GM12878 (cell line): ENCODE data around the gene AXL. TPM values are rescaled to one million over a fixed set of nuclear protein-coding genes. Genes with fewer than 3 reads are reported as not detected.

Experiments used
- BMI1 ChIP-seq: fragments of 450-650 bp; IDR thresholded peaks from 2 replicates; pipeline ENCODE4 v1.6.1; 2016; ENCODE audit warnings: mild to moderate bottlenecking, moderate library complexity, borderline replicate concordance
- E2F8 ChIP-seq: fragments of 450-650 bp; IDR thresholded peaks from 2 replicates; pipeline ENCODE4 v1.6.1; 2018; ENCODE audit warnings: mild to moderate bottlenecking, low read depth, moderate library complexity; ENCODE audit not compliant: partially characterized antibody
- NR2C1 ChIP-seq: fragments of 450-650 bp; IDR thresholded peaks from 2 replicates; pipeline ENCODE4 v1.6.1; 2017; ENCODE audit warnings: antibody characterized with exemption, mild to moderate bottlenecking, moderate library complexity
- SP1 ChIP-seq: IDR thresholded peaks from one replicate; pipeline ENCODE4 v1.6.1; 2011; ENCODE audit warnings: low read depth, low read length
- SUPT20H ChIP-seq: IDR thresholded peaks from 2 replicates; pipeline ENCODE4 v1.6.1; 2011; ENCODE audit warnings: low read depth, mild to moderate bottlenecking, low read length, moderate library complexity, borderline replicate concordance; ENCODE audit not compliant: control insufficient read depth
- YY1 ChIP-seq: IDR thresholded peaks from 2 replicates; pipeline ENCODE4 v1.6.1; 2011; ENCODE audit warnings: low read depth, mild to moderate bottlenecking, low read length
- ZBTB40 ChIP-seq: fragments of 450-650 bp; IDR thresholded peaks from 2 replicates; pipeline ENCODE4 v1.6.1; 2016; ENCODE audit warnings: mild to moderate bottlenecking, moderate library complexity, borderline replicate concordance
- ZNF622 ChIP-seq: fragments of 450-650 bp; IDR thresholded peaks from 2 replicates; pipeline ENCODE4 v1.6.1; 2017; ENCODE audit warnings: mild to moderate bottlenecking, inconsistent platforms
- polyA plus RNA-seq, 11 experiments: library from polyadenylated mRNA; depleted of rRNA in 4 of 11; unstranded in 6 of 11; stranded (reverse) in 5 of 11; fragments of >200 nt; fragmentation: Nextera tagmentation in 4 of 11; fragmentation: Illumina TruSeq in 1 of 11; extraction: Ambion mirVana in 4 of 11; extraction: Trizol in 1 of 11; gene quantifications; 1 replicate in 1 of 11; 2 replicates in 10 of 11; pipeline versions ENCODE4 v1.2.1 to v1.2.3, GENCODE V29; 2011 to 2016; ENCODE audit warnings: inconsistent platforms in 2 of 11, missing spikeins in 2 of 11, low read depth in 1 of 11
- total RNA-seq, 4 experiments: library from RNA; depleted of rRNA in 3 of 4; stranded (reverse); fragments of >200 nt in 3 of 4; fragmentation: Illumina TruSeq in 1 of 4; extraction: Trizol in 1 of 4; gene quantifications; 2 replicates each; pipeline versions ENCODE4 v1.2.1 to v1.2.3, GENCODE V29; 2013 to 2021

AXL gene
- total and polyA plus RNA-seq, 10 of the 15 experiments (the other 5 are each of a cell fraction or from before 2014, with no cell fraction given), result under 0.01 to 0.33 (median 0.07) TPM; not detected in 4

- TF ChIP-seq E2F8, result no peak
- TF ChIP-seq YY1, result no peak
- TF ChIP-seq SP1, result no peak
- no peak for TF ChIP-seq ZBTB40
- no peak for TF ChIP-seq NR2C1
- no peak for TF ChIP-seq SUPT20H
- no peak for TF ChIP-seq BMI1
- TF ChIP-seq ZNF622, result no peak
Observed at GRCh38 chr19:41264581-41265394, 45.8 kb downstream of the AXL start (continued).
